SW480 (cell line): ENCODE results near the gene AP3B1.
"Not testable (repeated sequence)": the region's sequence is repeated elsewhere in the genome, so short reads cannot be mapped to it uniquely, and the experiment has no call there.

ENCODE experiments used
- DNase-seq: peaks from one replicate; pipeline ENCODE4 v3.0.0-alpha.2; 2016; ENCODE audit warnings: low spot score

The AP3B1 gene

DNA sequence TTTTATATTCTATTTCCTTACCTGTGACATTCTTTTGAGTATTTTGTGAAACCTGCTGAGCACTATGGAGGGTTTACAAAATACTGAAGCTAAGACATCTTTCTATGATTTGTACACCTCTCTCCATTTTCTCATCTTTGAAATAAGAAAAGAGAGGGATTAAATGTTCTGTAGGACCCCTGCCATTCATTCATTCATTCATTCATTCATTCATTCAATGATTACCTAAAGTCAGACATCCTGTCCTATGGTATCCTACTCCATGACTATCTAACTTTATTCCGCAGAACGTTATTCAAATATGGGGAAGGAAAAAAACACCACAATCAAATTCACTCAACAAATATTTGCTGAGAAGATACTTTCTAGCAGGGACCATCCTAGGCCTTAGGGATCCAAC is 51.4 kb downstream of the AP3B1 start:
- DNase-seq, result no peak

DNA sequence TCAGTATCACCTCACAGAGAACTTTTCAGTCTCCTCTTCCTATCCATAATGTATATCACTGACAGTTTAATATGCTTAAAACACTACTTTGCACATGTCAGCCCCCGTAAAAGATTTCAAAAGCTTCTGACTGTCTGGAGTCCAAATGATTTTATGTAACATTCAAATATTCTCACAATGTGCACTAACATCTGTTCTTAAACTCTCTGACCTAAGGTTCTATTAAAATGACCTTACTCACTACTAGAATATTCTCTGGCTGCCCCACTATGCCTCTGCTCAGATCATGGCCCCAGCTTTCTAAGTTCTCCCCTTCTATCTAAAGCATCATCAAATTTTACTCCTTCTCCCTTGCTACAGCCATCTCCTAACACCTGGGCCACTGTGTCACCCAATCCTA is 52.5 kb downstream of the AP3B1 start:
- DNase-seq, result no peak

DNA sequence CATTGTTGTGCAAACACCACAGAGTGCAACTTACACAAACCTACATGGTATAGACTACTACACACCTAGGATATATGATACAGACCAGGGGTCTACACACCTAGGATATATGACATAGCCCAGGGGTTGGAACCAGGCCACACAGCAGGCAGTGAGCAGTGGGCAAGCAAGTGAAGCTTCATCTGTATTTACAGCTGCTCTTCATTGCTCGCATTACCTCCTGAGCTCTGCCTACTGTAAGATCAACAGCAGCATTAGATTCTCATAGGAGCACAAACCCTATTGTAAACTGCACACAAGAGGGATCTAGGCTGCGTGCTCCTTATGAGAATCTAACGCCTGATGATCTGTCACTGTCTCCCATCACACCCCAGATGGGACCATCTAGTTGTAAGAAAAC is 56.6 kb downstream of the AP3B1 start:
- DNase-seq, result no peak

DNA sequence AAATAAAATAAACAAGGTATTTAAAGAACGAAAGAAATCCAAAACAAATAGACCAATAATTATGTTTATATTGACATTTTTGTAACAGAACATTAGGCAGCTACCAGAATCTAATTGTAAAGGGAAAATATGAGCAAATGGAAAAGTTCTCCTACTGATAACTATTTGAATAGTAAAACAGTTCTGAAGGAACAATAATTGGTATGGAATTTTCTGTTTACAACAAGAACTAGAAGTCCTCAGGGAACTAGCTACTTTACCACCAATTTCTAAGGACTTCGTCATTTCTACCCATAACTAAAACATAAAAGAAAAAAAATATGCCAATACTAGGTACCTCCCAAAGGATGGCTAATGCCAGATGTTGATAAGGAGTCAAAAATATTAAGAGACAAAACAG is 58.5 kb downstream of the AP3B1 start:
- DNase-seq, result no peak

DNA sequence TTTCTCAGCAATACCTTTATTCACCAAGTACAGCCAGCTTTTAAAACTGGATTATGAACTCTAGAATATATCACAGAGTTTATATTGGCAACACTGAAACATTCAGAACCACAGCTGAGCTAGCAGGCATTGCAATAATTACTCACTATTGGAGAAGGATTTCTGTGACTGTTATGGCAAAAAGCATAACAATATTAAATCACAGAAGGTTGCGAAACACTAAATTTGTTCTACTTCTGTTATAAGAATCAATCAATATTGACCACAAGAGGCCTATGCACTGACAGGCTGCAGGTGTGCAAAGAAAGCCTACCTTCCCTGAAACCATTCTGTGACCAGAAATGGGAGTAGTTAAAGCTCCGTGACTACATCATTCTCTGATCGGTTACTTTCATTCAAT is 59.2 kb downstream of the AP3B1 start:
- no peak for DNase-seq

DNA sequence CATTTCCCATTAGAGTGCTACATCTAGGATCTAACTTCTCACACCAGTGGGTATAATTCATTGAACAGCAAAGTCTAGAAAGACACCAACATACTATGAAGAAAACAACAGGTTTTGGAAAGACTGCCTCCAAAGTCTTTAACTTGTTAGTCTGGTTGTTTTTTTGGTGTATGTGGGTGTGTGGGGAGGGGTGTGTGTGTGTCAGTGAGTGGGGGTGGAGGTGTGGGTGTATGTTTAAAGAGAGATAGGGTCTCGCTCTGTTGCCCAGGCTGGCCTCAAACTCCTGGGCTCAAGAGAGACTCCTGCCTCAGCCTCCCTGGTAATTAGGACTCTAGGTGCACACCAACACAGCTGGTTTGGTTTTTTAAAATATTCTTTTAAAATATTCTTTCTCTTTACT is 59.7 kb downstream of the AP3B1 start:
- no peak for DNase-seq

DNA sequence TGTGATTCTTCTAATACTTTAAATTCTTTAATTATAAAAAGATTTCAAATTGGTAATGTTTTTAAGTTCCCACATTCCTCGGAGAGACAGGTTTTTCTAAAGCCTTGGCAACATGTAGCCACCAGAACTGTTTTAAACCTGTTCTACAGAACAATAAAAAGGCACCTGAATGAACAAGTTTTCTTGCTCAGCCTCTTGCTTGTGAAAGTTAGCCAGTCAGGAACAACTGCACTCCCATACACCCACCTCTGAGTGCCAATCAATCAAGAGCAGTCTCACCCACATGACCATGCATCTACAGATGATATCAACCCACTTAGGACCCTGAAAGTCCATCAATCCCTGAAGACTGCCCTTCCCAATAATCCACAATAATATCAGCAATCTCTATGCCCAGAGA is 62.3 kb downstream of the AP3B1 start:
- no peak for DNase-seq

DNA sequence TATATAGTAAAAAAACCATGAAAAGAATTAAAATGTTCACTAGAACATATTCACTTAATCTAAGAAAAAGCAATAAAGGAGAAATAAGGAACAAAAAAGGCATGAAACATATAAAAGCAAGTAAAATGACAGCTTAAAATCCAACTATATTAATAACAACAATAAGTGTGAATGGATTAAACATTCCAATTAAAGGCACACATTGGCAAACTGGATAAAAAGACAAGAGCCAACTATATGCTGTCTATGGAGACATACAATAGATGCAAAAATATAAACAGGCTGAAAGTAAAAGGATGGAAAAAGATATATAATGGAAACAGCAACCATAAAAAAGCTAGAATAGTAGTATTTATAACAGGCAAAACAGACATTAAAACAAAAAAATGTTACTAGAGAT is 70.1 kb downstream of the AP3B1 start:
- DNase-seq, result no peak

DNA sequence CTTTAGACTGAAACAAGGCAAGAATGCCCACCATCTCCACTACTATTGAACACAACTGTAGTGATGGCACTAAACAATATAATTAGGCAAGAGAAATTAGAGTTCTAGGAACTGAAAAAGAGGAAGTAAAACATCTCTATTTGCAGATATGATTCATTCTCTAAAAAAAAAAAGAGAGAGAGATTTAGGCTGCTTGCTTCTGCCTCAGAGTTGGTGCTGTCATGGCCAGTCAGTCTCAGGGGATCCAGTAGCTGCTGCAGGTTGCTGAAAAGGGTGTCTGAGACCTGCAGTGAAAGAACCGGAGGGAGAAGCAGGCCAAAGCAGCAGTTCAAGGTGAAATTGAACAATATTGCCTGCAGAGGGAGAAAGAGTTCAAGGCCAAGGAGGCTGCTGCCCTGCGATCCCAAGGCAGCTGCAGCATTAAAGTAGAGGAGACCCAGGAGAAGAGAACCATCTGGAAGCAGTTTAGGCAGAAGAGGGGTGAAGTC is 72.5 kb downstream of the AP3B1 start:
- DNase-seq, result no peak

DNA sequence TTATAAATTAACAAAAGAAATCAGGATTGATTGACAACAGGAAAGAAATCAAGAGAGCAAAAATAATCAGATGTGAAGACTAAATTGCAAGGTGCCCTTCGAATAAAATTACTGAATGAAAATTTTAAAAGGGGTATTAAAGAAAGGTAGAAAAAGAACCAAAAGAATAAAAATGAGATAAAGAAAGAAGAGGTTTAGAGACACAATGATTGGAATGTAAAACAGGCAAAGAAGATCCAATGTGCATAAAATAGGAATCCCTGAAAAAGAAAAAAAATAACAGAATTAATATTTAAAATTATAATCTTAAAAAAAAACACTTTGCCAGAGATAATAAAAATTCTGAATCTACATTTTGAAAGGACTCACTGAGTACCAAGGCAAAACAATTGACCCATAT is 73.0 kb downstream of the AP3B1 start:
- no peak for DNase-seq

DNA sequence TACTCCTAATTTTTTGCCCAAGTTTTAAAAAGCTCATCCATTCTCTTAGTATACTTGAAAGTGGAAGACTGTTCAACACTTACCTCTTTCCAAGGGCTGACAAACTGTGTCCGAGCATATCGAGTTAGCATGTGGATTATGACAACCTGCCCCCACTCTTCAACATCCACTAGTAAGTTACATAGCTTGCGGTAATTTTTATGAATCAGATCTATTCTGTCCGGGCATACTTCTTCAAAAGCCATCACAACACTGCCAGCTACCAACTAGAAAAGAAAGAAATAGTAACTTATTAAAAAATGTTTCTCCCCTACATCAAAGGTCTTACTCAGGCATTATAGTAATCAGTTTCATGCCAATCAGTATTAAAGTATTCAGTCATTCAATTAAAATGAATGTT is 78.5 kb downstream of the AP3B1 start:
- no peak for DNase-seq

DNA sequence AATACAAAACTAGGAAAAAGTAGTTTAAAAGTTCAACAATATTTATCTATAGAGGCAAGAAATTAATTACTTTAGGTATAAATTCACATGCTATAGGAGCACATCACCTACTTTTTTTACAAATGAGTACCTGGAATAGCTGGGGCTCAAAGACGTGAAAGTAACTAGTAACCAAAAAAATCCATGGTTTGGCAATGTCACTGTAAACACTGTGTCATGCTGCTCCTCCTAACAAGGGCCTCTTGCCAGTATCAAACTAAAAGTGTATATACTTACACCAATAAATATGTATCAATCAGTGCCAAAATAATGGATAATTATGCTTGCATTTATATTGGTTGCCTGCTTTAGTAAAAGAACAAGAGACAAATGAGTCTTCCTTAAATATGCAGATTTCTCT is 78.9 kb downstream of the AP3B1 start:
- DNase-seq, result no peak

DNA sequence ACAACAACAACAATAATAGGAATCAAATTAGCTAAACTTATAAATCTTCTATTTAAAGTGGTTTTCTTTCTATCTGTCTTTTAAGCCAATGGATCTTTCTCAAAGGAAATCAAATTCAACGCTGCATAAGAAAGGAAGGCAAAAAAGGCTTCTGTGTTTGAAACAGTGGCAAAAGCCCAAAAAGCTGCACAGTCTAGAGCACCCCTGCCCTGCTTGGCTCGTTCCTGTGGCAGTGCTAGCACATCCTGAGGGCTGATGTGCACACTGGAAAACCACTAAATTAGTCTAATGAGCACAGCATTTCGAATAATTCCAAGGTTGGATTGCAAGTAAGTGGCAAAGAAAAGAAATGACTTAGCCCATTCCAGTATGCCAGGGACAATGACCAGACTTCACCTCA is 80.7 kb downstream of the AP3B1 start:
- DNase-seq, result no peak

DNA sequence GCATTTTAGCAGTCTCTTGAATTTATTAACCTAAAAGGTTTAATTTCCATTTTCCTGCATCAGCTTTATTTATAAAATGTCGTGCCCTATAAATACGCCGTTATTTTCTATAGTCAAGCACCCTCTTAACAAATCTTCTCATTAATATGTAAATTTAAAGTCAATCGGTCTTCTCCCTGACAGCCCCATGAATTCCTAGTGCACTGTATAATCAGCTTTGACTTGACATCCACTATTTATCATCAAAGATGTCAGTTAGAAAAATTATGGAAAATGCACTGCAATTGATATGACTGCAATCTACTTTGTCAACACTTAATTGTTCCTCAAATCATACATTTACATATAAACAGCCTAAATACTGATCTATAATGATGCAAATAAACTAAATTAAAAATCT is 83.4 kb downstream of the AP3B1 start:
- no peak for DNase-seq

DNA sequence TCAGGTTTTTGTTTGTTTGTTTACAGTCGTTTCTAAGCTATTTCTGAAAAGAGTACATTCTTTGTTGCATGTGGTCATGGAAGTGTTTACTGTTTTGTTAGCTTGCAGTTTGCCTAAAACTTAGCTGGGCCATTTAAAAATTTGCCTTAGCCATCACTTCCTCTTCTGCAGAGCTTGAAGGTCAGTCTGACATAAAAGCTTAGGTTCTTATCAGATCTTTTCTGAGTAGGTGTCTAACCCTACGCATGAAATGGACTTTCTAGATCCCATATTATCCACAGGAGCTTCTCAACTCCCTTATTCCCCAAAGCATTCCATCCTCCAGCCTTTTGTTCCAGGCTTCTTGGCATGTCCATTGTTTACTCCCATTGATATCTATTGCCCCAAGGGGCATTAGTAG is 90.3 kb downstream of the AP3B1 start:
- DNase-seq, result no peak

DNA sequence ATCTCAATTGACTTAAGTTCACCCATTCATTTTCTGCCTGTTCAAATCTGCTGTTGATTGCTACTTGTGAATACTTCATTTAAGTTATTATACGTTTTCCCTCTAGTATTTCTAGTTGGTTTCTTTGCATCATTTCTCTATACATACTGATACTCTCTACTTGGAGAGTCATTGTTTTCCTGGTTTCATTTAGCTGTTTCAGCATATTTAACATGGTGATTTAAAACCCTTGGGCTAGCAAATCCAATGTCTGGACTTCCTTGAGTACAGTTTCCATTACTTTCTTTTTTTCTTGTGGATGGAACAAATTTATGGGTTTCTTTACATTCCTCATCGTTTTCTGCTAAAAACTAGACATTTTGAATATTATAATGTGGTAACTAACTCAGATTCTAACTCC is 90.7 kb downstream of the AP3B1 start:
- DNase-seq, result no peak

DNA sequence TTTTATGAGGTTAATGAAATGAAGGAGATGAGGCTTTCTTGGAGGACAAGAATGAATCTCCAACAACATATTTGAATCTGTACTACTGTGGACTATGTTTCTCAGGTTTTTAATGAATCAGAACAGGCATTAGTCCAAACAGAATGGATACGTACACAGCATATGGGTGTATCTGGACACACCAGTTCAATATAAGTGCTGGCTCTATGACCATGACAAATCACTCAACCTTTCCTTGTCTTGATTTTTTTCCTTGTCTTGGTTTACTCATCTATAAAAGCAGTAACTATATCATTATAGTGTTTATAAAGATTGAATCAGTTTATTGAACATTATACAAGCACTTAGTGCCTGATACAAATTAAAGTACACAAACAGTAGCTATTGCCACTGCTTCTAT is 104.1 kb downstream of the AP3B1 start:
- no peak for DNase-seq

DNA sequence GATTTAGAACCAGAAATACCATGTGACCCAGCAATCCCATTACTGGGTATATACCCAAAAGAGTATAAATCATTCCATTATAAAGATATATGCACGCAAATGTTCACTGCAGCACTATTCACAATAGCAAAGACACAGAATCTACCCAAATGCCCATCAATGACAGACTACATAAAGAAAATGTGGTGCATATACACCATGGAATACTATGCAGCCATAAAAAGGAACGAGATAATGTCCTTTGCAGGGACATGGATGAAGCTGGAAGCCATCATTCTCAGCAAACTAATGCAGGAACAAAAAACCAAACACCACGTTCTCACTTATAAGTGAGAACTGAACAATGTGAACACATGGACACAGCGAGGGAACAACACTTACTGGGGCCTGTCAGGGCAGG is 105.8 kb downstream of the AP3B1 start:
- not testable (repeated sequence) for DNase-seq

DNA sequence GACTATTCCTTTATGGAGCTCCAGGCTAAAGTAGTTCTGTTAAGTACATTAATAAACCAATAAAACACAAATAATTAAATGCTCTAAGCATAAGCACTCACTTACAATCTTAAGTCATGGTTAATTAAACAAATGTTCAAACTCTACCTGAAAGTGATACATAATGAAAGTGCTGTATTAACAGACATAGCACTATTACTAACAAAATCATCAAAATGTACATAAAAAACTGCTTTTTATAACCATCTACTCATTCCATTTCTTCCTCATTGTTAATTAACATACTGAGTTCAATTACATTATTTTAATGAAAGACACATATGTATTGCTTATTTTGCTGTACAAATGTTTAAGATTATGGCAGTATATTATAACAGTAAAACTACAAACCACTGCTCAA is 107.3 kb downstream of the AP3B1 start:
- DNase-seq, result no peak

DNA sequence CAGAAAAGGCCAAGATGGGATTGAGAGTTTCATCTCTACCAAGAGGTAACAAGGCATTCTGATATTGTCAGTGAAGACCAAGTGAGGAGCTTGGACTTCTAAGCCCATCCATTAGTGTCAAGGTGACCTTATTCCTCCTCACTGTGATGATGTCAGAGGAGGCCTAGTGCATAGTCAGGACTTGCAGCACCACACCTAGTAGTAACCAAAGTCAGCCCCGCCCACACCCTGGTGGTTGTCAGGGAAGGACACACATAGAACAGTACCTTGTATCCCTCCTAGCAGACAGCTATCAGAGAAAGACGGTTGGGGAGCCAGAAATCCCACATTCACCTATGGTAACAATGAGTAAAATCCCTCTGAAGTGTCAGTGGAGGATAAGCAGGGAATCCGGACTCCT is 111.7 kb downstream of the AP3B1 start:
- DNase-seq, result no peak

DNA sequence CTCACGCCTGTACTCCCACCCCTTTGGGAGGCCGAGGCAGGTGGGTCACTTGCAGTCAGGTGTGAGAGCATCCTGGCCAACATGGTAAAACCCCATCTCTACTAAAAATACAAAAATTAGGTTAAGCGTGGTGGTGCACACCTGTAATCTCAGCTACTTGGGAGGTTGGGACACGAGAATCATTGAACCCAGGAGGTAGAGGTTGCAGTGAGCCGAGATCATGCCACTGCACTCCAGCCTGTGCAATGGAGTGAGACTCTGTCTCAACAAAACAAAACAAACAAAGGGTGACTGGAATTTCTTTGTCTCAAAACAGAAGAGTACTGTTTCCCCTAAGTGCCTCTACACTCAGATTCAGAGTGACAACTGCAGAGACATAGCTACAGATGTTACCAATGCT is 116.1 kb downstream of the AP3B1 start:
- no peak for DNase-seq

DNA sequence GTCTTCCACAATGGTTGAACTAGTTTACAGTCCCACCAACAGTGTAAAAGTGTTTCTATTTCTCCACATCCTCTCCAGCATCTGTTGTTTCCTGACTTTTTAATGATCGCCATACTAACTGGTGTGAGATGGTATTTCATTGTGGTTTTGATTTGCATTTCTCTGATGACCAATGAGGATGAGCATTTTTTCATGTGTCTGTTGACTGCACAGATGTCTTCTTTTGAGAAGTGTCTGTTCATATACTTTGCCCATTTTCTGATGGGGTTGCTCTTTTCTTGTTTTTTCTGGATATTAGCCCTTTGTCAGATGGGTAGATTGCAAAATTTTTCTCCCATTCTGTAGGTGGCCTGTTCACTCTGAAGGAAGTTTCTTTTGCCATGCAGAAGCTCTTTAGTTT is 124.2 kb downstream of the AP3B1 start:
- DNase-seq, result not testable (repeated sequence)

DNA sequence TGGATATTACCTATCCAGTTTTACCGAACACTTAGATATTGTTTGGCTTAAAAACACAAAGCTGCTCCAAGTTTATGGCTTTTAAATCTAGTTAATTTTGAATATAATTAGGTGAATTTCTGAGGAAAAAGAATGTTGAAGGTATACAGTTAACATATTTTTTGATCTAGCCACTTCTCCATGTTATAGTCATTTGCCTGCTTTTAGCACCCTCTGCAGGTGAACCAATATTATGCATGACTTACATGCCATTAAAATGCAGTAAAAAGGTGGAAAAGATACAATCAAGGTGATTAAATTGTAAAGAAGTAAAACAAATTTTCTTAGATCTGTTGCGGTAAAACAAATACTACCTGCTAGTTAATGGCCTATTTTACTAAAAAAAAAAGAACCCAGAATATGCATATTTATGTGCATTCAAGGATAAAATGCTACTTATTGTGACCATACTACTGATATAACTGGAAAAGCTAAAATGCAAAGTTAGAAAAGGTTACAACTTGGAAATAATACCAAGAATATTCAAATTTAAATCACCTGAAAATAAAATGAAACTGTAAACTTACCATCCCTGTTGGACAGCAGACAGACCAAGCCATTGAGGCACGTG is 132.1 kb downstream of the AP3B1 start:
- peak; percentile 23 for DNase-seq

DNA sequence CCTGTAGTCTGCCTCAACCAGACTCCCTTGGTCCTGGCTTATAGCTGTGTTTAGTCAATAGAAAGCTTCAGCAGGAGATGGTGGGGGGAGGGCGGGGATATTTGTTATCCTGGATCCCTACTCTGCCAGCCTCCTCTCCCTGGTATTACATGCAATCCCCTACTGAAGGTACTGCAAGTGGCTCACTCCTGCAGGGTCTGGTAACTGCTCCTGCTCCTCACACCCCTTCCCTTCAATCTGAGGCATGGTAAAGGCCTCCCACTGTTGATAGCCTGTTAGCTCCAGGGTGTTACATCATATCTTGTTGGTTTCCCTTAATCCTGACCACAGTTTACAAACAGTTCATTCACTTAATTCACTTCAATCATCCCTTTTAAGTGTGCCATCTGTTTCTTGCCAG is 137.5 kb downstream of the AP3B1 start:
- DNase-seq, result no peak
